ENCODE measurements around the gene PLA2G6.

PLA2G6 gene

DNA sequence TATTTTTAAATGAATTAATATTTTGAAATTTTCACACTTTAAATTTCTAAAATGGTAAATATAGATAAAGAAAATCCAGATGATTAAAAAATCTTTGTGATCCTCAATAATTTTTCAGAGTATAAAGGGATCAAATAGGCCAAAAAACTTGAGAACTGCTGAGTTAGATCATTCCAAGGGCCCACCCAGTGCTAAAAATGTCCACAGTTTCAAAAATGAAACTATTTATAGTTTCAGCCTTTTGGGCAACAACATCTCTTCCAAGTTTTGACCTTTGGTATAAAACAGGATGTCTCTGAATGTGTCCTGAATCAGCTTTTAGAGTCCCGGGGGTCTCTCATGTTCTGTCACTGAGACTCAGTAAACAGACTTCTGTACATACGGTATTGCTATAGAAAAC lies 50.2 kb downstream of the PLA2G6 start:
- H3F3A ChIP-seq (ENCODE audit: low read depth), result no peaks in the 10 kb centered on the region
- no peaks in the 10 kb centered on the region for H3K27me3 ChIP-seq (ENCODE audit: insufficient read depth, low read length, poor library complexity, severe bottlenecking)
- no peak overlapping the region for H3K9ac ChIP-seq (ENCODE audit: low read depth, low read length, poor library complexity, severe bottlenecking)
- no peak overlapping the region for H3K4me2 ChIP-seq (ENCODE audit: low read depth, low read length, poor library complexity, severe bottlenecking)
- no peaks in the 10 kb centered on the region for H3K9me3 ChIP-seq (ENCODE audit: insufficient read depth, low read depth, low read length)
- H2AFZ ChIP-seq (ENCODE audit: low read length), result no peak overlapping the region
- H3K79me2 ChIP-seq (ENCODE audit: insufficient read depth, low read length), result no peaks in the 10 kb centered on the region
- no peak for TF ChIP-seq EZH2phosphoT487 (IDR thresholded peaks at IDR 0.05; ENCODE audit: borderline replicate concordance)
- TF ChIP-seq, protein P1, sequence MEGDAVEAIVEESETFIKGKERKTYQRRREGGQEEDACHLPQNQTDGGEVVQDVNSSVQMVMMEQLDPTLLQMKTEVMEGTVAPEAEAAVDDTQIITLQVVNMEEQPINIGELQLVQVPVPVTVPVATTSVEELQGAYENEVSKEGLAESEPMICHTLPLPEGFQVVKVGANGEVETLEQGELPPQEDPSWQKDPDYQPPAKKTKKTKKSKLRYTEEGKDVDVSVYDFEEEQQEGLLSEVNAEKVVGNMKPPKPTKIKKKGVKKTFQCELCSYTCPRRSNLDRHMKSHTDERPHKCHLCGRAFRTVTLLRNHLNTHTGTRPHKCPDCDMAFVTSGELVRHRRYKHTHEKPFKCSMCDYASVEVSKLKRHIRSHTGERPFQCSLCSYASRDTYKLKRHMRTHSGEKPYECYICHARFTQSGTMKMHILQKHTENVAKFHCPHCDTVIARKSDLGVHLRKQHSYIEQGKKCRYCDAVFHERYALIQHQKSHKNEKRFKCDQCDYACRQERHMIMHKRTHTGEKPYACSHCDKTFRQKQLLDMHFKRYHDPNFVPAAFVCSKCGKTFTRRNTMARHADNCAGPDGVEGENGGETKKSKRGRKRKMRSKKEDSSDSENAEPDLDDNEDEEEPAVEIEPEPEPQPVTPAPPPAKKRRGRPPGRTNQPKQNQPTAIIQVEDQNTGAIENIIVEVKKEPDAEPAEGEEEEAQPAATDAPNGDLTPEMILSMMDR (conservative IDR thresholded peaks at IDR 0.05; ENCODE audit: low read length), result no peak
- H3K4me1 ChIP-seq (ENCODE audit: insufficient read depth, low read length, poor library complexity, severe bottlenecking), result no peaks in the 10 kb centered on the region
- H3K9me2 ChIP-seq (replicated peaks; ENCODE audit: low read depth, low read length), result no peaks in the 10 kb centered on the region
- H4K20me1 ChIP-seq (ENCODE audit: insufficient read depth, low read length, poor library complexity, severe bottlenecking), result no peaks in the 10 kb centered on the region
- H3K36me3 ChIP-seq (ENCODE audit: insufficient read depth, low read length), result peaks cover 37% of the 10 kb centered on the region; the same call in 1 of the 2 replicates
- H3K4me3 ChIP-seq (ENCODE audit: low read length, poor library complexity, severe bottlenecking), result no peak overlapping the region

DNA sequence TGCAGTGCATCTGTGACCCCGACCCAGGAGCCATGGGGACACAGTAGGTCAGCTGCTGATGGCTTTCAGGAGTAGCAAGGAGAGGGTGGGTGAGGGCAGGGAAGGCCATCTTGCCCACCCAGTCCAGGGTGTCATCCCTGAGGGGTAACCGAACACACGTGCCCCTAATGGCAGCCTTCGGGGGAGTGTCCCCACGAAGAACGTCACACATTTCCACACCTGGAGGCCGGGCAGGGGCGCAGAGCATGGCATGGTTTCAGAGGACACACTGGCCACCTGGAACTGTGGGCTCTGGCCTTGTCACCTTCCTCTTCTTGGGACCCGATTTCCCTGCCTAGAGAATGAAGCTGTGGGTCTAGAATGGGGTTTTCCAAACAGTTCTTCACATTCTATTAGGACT lies 51.8 kb downstream of the PLA2G6 start:
- Histone ChIP-seq H3F3A (ENCODE audit: low read depth) (no peaks in the 10 kb centered on the region), H3K4me3 (ENCODE audit: low read length, poor library complexity, severe bottlenecking) (no peak overlapping the region), H3K4me2 (ENCODE audit: low read depth, low read length, poor library complexity, severe bottlenecking) (no peak overlapping the region), H3K27me3 (ENCODE audit: insufficient read depth, low read length, poor library complexity, severe bottlenecking) (no peaks in the 10 kb centered on the region), H3K4me1 (ENCODE audit: insufficient read depth, low read length, poor library complexity, severe bottlenecking) (no peaks in the 10 kb centered on the region), H3K9me3 (ENCODE audit: insufficient read depth, low read depth, low read length) (no peaks in the 10 kb centered on the region), H3K9ac (ENCODE audit: low read depth, low read length, poor library complexity, severe bottlenecking) (no peak overlapping the region), H3K36me3 (ENCODE audit: insufficient read depth, low read length) (peaks cover 27% of the 10 kb centered on the region; the same call in 1 of the 2 replicates), H4K20me1 (ENCODE audit: insufficient read depth, low read length, poor library complexity, severe bottlenecking) (no peaks in the 10 kb centered on the region), H2AFZ (ENCODE audit: low read length) (no peak overlapping the region), H3K9me2 (replicated peaks; ENCODE audit: low read depth, low read length) (no peaks in the 10 kb centered on the region), H3K79me2 (ENCODE audit: insufficient read depth, low read length) (no peaks in the 10 kb centered on the region)
- TF ChIP-seq EZH2phosphoT487 (IDR thresholded peaks at IDR 0.05; ENCODE audit: borderline replicate concordance), result no peak
- TF ChIP-seq, protein P1 (conservative IDR thresholded peaks at IDR 0.05; ENCODE audit: low read length), result no peak

GRCh38 chr22:38129021-38129420 lies 52.6 kb downstream of the PLA2G6 start:
- no peaks in the 10 kb centered on the region for H4K20me1 ChIP-seq (ENCODE audit: insufficient read depth, low read length, poor library complexity, severe bottlenecking)
- H3K9me3 ChIP-seq (ENCODE audit: insufficient read depth, low read depth, low read length), result no peaks in the 10 kb centered on the region
- TF ChIP-seq, protein P1 (conservative IDR thresholded peaks at IDR 0.05; ENCODE audit: low read length), result no peak
- TF ChIP-seq EZH2phosphoT487 (IDR thresholded peaks at IDR 0.05; ENCODE audit: borderline replicate concordance), result no peak
- H3K27me3 ChIP-seq (ENCODE audit: insufficient read depth, low read length, poor library complexity, severe bottlenecking), result no peaks in the 10 kb centered on the region
- H3K4me1 ChIP-seq (ENCODE audit: insufficient read depth, low read length, poor library complexity, severe bottlenecking), result no peaks in the 10 kb centered on the region
- no peaks in the 10 kb centered on the region for H3F3A ChIP-seq (ENCODE audit: low read depth)
- H3K36me3 ChIP-seq (ENCODE audit: insufficient read depth, low read length), result peaks cover 26% of the 10 kb centered on the region; the same call in 1 of the 2 replicates
- H3K9ac ChIP-seq (ENCODE audit: low read depth, low read length, poor library complexity, severe bottlenecking), result no peak overlapping the region
- H3K79me2 ChIP-seq (ENCODE audit: insufficient read depth, low read length), result no peaks in the 10 kb centered on the region
- no peak overlapping the region for H2AFZ ChIP-seq (ENCODE audit: low read length)
- no peaks in the 10 kb centered on the region for H3K9me2 ChIP-seq (replicated peaks; ENCODE audit: low read depth, low read length)
- no peak overlapping the region for H3K4me2 ChIP-seq (ENCODE audit: low read depth, low read length, poor library complexity, severe bottlenecking)
- H3K4me3 ChIP-seq (ENCODE audit: low read length, poor library complexity, severe bottlenecking), result no peak overlapping the region

Measured in Loucy (cell line).